SH-SY5Y (cell line): ENCODE results near the gene FGFR3.

ENCODE experiments used
- GATA2 ChIP-seq: IDR thresholded peaks from 2 replicates; pipeline ENCODE4 v1.6.1; 2011; ENCODE audit warnings: mild to moderate bottlenecking, low read depth, low read length
- GATA3 ChIP-seq: IDR thresholded peaks from 2 replicates; pipeline ENCODE4 v1.6.1; 2011; ENCODE audit warnings: low read depth, mild to moderate bottlenecking, low read length, moderate library complexity

FGFR3 gene

GRCh38 chr4:1806596-1807331 lies 13.7 kb downstream of the FGFR3 start:
- TF ChIP-seq GATA3, result no peak
- no peak for TF ChIP-seq GATA2

GRCh38 chr4:1807332-1807777 lies 14.3 kb downstream of the FGFR3 start:
- TF ChIP-seq GATA2 (no peak), GATA3 (no peak)

- no peak for TF ChIP-seq GATA3
- no peak for TF ChIP-seq GATA2
These were observed 15.3 kb downstream of the FGFR3 start for GRCh38 chr4:1808396-1808795.

GRCh38 chr4:1808851-1809753 lies 16.0 kb downstream of the FGFR3 start:
- TF ChIP-seq GATA3 (no peak), GATA2 (no peak)

GRCh38 chr4:1809754-1810502 lies 16.8 kb downstream of the FGFR3 start:
- TF ChIP-seq GATA3 (no peak), GATA2 (no peak)

GRCh38 chr4:1810765-1811164 lies 17.7 kb downstream of the FGFR3 start:
- no peak for TF ChIP-seq GATA3
- TF ChIP-seq GATA2, result no peak

- TF ChIP-seq GATA2, result no peak
- TF ChIP-seq GATA3, result no peak
These were observed 19.6 kb downstream of the FGFR3 start for GRCh38 chr4:1812720-1813119.

- TF ChIP-seq GATA3, result no peak
- no peak for TF ChIP-seq GATA2
These were observed 20.1 kb downstream of the FGFR3 start for GRCh38 chr4:1813231-1813630.

GRCh38 chr4:1813915-1814314 lies 20.8 kb downstream of the FGFR3 start:
- TF ChIP-seq GATA2 (no peak), GATA3 (no peak)

- TF ChIP-seq GATA2, result no peak
- TF ChIP-seq GATA3, result no peak
These were observed 21.4 kb downstream of the FGFR3 start for GRCh38 chr4:1814453-1814852.

- TF ChIP-seq GATA3 (no peak), GATA2 (no peak)
These were observed 22.3 kb downstream of the FGFR3 start for GRCh38 chr4:1815096-1815996.

- no peak for TF ChIP-seq GATA3
- no peak for TF ChIP-seq GATA2
These were observed 23.1 kb downstream of the FGFR3 start for GRCh38 chr4:1815997-1816860.

GRCh38 chr4:1819284-1819683 lies 26.2 kb downstream of the FGFR3 start:
- no peak for TF ChIP-seq GATA3
- TF ChIP-seq GATA2, result no peak
